Smooth muscle cell (in vitro differentiated cells): ENCODE results near the gene PAFAH2. TPM values are rescaled to one million over a fixed set of nuclear protein-coding genes. Genes with fewer than 3 reads are reported as not detected.

Experiments
- DNase-seq: peaks from one replicate; lab custom pipeline; 2025; ENCODE audit not compliant: unreplicated experiment; lab: John Stamatoyannopoulos, UW
- H2AFZ ChIP-seq: fragments of 200-600 bp; sonication (generic); 2 replicates; pipeline ENCODE4 v1.6.0; 2016; ENCODE audit warnings: antibody characterized with exemption, low read depth, mild to moderate bottlenecking
- H3F3A ChIP-seq: fragments of 200-600 bp; sonication (generic); 2 replicates; pipeline ENCODE4 v1.6.0; 2017; ENCODE audit warnings: antibody characterized with exemption, low read depth
- H3K27ac ChIP-seq: fragments of 200-600 bp; sonication (generic); 2 replicates; pipeline ENCODE4 v1.5.1; 2016; ENCODE audit warnings: low read depth, mild to moderate bottlenecking
- H3K27me3 ChIP-seq: fragments of 200-600 bp; sonication (generic); 2 replicates; pipeline ENCODE4 v1.6.1; 2016; ENCODE audit warnings: low read depth, mild to moderate bottlenecking
- H3K36me3 ChIP-seq: fragments of 200-600 bp; sonication (generic); 2 replicates; pipeline ENCODE4 v1.5.1; 2016; ENCODE audit warnings: low read depth
- H3K4me1 ChIP-seq: fragments of 200-600 bp; sonication (generic); 2 replicates; pipeline ENCODE4 v1.5.1; 2016; ENCODE audit warnings: low read depth
- H3K4me2 ChIP-seq: fragments of 200-600 bp; sonication (generic); 2 replicates; pipeline ENCODE4 v1.6.0; 2016; ENCODE audit warnings: mild to moderate bottlenecking
- H3K4me3 ChIP-seq: fragments of 200-600 bp; sonication (generic); 2 replicates; pipeline ENCODE4 v1.5.1; 2016; ENCODE audit warnings: mild to moderate bottlenecking
- H3K79me2 ChIP-seq: fragments of 200-600 bp; sonication (generic); 2 replicates; pipeline ENCODE4 v1.6.0; 2016; ENCODE audit warnings: low read depth, mild to moderate bottlenecking
- H3K9ac ChIP-seq: fragments of 200-600 bp; sonication (generic); 2 replicates; pipeline ENCODE4 v1.6.0; 2016; ENCODE audit warnings: low read depth
- H3K9me3 ChIP-seq: fragments of 200-600 bp; sonication (generic); replicated peaks from 2 replicates; pipeline ENCODE4 v1.5.1; 2016; ENCODE audit warnings: low read depth
- H4K20me1 ChIP-seq: fragments of 200-600 bp; sonication (generic); 2 replicates; pipeline ENCODE4 v1.6.0; 2016; ENCODE audit warnings: low read depth
- WGBS: methylation state at CpG from one replicate; pipeline ENCODE4 v1.1.7; 2016; ENCODE audit warnings: low lambda C conversion rate; 5-methylcytosine and 5-hydroxymethylcytosine counted together
- polyA plus RNA-seq: library from polyadenylated mRNA; unstranded; fragments of >200 nt; fragmentation: Nextera tagmentation; extraction: Ambion mirVana; gene quantifications from 2 replicates; pipeline ENCODE4 v1.2.1, GENCODE V29; 2016
- total RNA-seq: library from RNA; depleted of rRNA; stranded (reverse); fragments of >200 nt; gene quantifications from 2 replicates; pipeline ENCODE4 v1.2.3, GENCODE V29; 2014
- TF ChIP-seq, protein P1 (sequence below): fragments of 200-600 bp; sonication (generic); IDR thresholded peaks from 2 replicates; pipeline ENCODE4 v1.5.1; 2017; ENCODE audit warnings: borderline replicate concordance, mild to moderate bottlenecking, antibody characterized with exemption; ENCODE audit not compliant: insufficient read depth, poor library complexity, severe bottlenecking

The PAFAH2 gene
- total and polyA plus RNA-seq, 2 experiments from 2014 or later, result 9.4 to 9.6 TPM

DNA sequence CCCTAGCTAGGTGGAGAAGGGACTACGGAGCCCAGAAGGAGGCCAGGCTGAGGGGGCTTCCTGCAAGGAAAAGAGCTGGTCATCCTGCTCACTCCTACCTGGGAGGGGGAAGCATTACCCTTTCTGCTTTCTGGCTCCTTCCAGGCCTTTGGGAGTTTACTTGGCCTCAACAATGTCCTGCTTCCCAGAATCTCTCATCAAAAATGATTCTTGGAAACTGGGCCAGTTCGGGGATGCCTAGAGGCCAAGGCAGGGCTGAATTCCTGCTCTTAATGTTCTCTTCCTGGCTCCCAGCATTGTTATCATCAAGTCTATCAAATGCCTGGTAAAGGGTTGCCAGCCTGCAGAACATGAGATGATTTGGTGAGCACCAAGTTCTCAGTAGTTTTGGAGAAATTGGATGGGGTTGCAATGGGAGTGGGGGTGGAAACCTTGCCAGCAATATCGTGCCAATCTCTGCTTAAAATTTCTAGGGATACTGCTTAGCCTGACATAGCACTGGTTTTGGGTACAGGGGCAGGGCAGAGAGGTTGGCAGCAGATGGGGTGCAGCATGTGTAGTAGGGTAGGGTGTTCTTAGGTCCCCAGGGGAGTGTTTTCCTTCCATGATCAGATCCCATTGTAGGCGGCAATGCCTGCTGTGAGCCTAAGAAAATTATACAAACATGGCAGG is 7.7 kb upstream of the PAFAH2 start:
- no peak overlapping the region for H3K4me3 ChIP-seq
- WGBS, result 82% methylated on average over 4 of the region's 4 CpGs
- TF ChIP-seq, protein P1, sequence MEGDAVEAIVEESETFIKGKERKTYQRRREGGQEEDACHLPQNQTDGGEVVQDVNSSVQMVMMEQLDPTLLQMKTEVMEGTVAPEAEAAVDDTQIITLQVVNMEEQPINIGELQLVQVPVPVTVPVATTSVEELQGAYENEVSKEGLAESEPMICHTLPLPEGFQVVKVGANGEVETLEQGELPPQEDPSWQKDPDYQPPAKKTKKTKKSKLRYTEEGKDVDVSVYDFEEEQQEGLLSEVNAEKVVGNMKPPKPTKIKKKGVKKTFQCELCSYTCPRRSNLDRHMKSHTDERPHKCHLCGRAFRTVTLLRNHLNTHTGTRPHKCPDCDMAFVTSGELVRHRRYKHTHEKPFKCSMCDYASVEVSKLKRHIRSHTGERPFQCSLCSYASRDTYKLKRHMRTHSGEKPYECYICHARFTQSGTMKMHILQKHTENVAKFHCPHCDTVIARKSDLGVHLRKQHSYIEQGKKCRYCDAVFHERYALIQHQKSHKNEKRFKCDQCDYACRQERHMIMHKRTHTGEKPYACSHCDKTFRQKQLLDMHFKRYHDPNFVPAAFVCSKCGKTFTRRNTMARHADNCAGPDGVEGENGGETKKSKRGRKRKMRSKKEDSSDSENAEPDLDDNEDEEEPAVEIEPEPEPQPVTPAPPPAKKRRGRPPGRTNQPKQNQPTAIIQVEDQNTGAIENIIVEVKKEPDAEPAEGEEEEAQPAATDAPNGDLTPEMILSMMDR, result no peak

GRCh38 chr1:26003756-26004155 is 5.9 kb upstream of the PAFAH2 start:
- Histone ChIP-seq H4K20me1 (no peaks in the 10 kb centered on the region), H3K9me3 (no peaks in the 10 kb centered on the region), H3K4me1 (peaks cover 2% of the 10 kb centered on the region), H3K27me3 (no peaks in the 10 kb centered on the region), H2AFZ (no peak overlapping the region), H3K79me2 (no peaks in the 10 kb centered on the region), H3K4me2 (no peak overlapping the region), H3K27ac (no peak overlapping the region), H3K4me3 (no peak overlapping the region), H3K9ac (no peak overlapping the region), H3F3A (no peaks in the 10 kb centered on the region), H3K36me3 (no peaks in the 10 kb centered on the region)
- DNase-seq, result no peak
- TF ChIP-seq, protein P1, result no peak
- WGBS, result 90% methylated on average over 2 of the region's 2 CpGs

More for the DNA sequence above, 7.7 kb upstream of the PAFAH2 start:
- no peaks in the 10 kb centered on the region for H3K27me3 ChIP-seq
- no peaks in the 10 kb centered on the region for H3K9me3 ChIP-seq
- H3K36me3 ChIP-seq, result no peaks in the 10 kb centered on the region
- no peak overlapping the region for H3K27ac ChIP-seq
- H3F3A ChIP-seq, result no peaks in the 10 kb centered on the region
- H3K9ac ChIP-seq, result no peak overlapping the region
- DNase-seq, result no peak
- no peaks in the 10 kb centered on the region for H4K20me1 ChIP-seq
- H3K4me1 ChIP-seq, result no peaks in the 10 kb centered on the region
- H3K79me2 ChIP-seq, result no peaks in the 10 kb centered on the region
- no peak overlapping the region for H3K4me2 ChIP-seq
- H2AFZ ChIP-seq, result no peak overlapping the region

DNA sequence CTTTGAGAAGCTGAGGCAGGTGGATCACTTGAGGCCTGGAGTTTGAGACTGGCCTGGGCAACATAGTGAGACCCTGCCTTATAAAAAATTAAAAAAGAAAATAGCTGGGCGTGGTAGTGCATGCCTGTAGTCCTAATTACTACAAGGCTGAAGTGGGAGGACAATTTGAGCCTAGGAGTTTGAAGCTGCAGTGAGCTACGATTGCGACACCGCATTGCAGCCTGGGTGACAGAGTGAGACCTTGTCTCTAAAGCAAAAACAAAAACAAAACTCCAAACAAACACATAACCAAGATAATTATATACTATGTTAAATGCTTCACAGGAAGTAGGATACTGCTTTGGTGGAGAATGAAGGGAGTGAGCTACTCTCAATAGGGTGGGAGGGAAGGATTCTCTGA is 5.4 kb upstream of the PAFAH2 start:
- Histone ChIP-seq H3F3A (no peaks in the 10 kb centered on the region), H2AFZ (no peak overlapping the region), H3K9me3 (no peaks in the 10 kb centered on the region), H4K20me1 (no peaks in the 10 kb centered on the region), H3K36me3 (no peaks in the 10 kb centered on the region), H3K9ac (no peak overlapping the region), H3K4me2 (no peak overlapping the region), H3K27me3 (no peaks in the 10 kb centered on the region), H3K4me1 (peaks cover 6% of the 10 kb centered on the region), H3K79me2 (no peaks in the 10 kb centered on the region), H3K4me3 (no peak overlapping the region), H3K27ac (no peak overlapping the region)
- DNase-seq, result no peak
- 85% methylated on average over 4 of the region's 4 CpGs for WGBS
- TF ChIP-seq, protein P1, result no peak
